ENCODE measurements around the gene MRC2.

Gene MRC2

GRCh38 chr17:62676952-62677596 lies 49.6 kb downstream of the MRC2 start:
- no peak for DNase-seq (ENCODE audit: low read depth)
- H3K4me3 ChIP-seq (ENCODE audit: control insufficient read depth, low read depth, low read length): no peak overlapping the region
- TF ChIP-seq CTCF (conservative IDR thresholded peaks at IDR 0.05; ENCODE audit: control insufficient read depth, insufficient read depth, low read depth, low read length): no peak

- TF ChIP-seq CTCF (conservative IDR thresholded peaks at IDR 0.05; ENCODE audit: control insufficient read depth, insufficient read depth, low read depth, low read length): no peak
- no peak overlapping the region for H3K4me3 ChIP-seq (ENCODE audit: control insufficient read depth, low read depth, low read length)
- DNase-seq (ENCODE audit: low read depth): no peak
These were observed 50.9 kb downstream of the MRC2 start for GRCh38 chr17:62678214-62678919.

- no peak overlapping the region for H3K4me3 ChIP-seq (ENCODE audit: control insufficient read depth, low read depth, low read length)
- DNase-seq (ENCODE audit: low read depth): no peak
- no peak for TF ChIP-seq CTCF (conservative IDR thresholded peaks at IDR 0.05; ENCODE audit: control insufficient read depth, insufficient read depth, low read depth, low read length)
These were observed 52.5 kb downstream of the MRC2 start for GRCh38 chr17:62679866-62680377.

GRCh38 chr17:62680541-62681052 lies 53.1 kb downstream of the MRC2 start:
- no peak for TF ChIP-seq CTCF (conservative IDR thresholded peaks at IDR 0.05; ENCODE audit: control insufficient read depth, insufficient read depth, low read depth, low read length)
- no peak overlapping the region for H3K4me3 ChIP-seq (ENCODE audit: control insufficient read depth, low read depth, low read length)
- peak; percentile 60 for DNase-seq (ENCODE audit: low read depth)

- TF ChIP-seq CTCF (conservative IDR thresholded peaks at IDR 0.05; ENCODE audit: control insufficient read depth, insufficient read depth, low read depth, low read length): no peak
- no peak for DNase-seq (ENCODE audit: low read depth)
- H3K4me3 ChIP-seq (ENCODE audit: control insufficient read depth, low read depth, low read length): no peak overlapping the region
These were observed 53.8 kb downstream of the MRC2 start for GRCh38 chr17:62681061-62681938.

GRCh38 chr17:62681939-62682381 lies 54.5 kb downstream of the MRC2 start:
- no peak for TF ChIP-seq CTCF (conservative IDR thresholded peaks at IDR 0.05; ENCODE audit: control insufficient read depth, insufficient read depth, low read depth, low read length)
- no peak for DNase-seq (ENCODE audit: low read depth)
- no peak overlapping the region for H3K4me3 ChIP-seq (ENCODE audit: control insufficient read depth, low read depth, low read length)

All from fibroblast of mammary gland (primary cell).